OCI-LY3 (cell line): ENCODE results near the gene FEN1.

Experiments used
- EZH2phosphoT487 ChIP-seq: fragments of 200-600 bp; shearing (Covaris generic); IDR thresholded peaks from 2 replicates; pipeline ENCODE4 v1.6.1; 2018; ENCODE audit warnings: antibody characterized with exemption, mixed run types, low read depth
- TF ChIP-seq, protein P1 (sequence below): fragments of 200-600, 300-600 bp; sonication (generic); IDR thresholded peaks from 2 replicates; pipeline ENCODE4 v1.5.1; 2014; ENCODE audit warnings: antibody characterized with exemption, low read length, low read depth

DNA sequence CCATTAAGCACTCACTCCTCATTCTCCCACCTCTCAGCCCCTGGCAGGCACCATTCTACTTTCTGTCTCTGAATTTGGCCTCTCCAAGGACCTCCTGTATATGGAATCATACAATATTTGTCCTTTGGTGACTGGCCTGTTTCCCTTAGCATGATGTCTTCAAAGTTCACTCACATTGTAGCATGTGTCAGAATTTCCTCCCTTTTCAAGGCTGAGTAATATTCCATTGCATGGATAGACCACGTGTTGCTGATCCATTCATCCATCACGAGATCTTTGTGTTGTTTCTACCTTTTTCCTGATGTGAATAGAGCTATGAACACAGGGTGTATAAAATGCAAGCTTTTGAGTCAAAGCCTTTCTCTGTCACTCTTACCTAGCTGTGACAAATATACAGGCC lies 47.0 kb downstream of the FEN1 start:
- TF ChIP-seq, protein P1, sequence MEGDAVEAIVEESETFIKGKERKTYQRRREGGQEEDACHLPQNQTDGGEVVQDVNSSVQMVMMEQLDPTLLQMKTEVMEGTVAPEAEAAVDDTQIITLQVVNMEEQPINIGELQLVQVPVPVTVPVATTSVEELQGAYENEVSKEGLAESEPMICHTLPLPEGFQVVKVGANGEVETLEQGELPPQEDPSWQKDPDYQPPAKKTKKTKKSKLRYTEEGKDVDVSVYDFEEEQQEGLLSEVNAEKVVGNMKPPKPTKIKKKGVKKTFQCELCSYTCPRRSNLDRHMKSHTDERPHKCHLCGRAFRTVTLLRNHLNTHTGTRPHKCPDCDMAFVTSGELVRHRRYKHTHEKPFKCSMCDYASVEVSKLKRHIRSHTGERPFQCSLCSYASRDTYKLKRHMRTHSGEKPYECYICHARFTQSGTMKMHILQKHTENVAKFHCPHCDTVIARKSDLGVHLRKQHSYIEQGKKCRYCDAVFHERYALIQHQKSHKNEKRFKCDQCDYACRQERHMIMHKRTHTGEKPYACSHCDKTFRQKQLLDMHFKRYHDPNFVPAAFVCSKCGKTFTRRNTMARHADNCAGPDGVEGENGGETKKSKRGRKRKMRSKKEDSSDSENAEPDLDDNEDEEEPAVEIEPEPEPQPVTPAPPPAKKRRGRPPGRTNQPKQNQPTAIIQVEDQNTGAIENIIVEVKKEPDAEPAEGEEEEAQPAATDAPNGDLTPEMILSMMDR, result no peak
- no peak for TF ChIP-seq EZH2phosphoT487
